A673 (cell line): Measurements from ENCODE around the gene XIAP.

Experiments
- CTCF ChIP-seq: fragments of 300-800, 200-600 bp; sonication (generic); conservative IDR thresholded peaks from 2 replicates; pipeline ENCODE4 v1.5.1; 2017; ENCODE audit warnings: low read depth, mild to moderate bottlenecking, antibody characterized with exemption, low read length, moderate library complexity, mixed read lengths
- EZH2 ChIP-seq: fragments of 200-600 bp; sonication (generic); IDR thresholded peaks from 2 replicates; pipeline ENCODE4 v1.6.1; 2017; ENCODE audit warnings: borderline replicate concordance, low read depth, mild to moderate bottlenecking, mixed read lengths, antibody characterized with exemption, low read length; ENCODE audit not compliant: poor library complexity, severe bottlenecking

DNA sequence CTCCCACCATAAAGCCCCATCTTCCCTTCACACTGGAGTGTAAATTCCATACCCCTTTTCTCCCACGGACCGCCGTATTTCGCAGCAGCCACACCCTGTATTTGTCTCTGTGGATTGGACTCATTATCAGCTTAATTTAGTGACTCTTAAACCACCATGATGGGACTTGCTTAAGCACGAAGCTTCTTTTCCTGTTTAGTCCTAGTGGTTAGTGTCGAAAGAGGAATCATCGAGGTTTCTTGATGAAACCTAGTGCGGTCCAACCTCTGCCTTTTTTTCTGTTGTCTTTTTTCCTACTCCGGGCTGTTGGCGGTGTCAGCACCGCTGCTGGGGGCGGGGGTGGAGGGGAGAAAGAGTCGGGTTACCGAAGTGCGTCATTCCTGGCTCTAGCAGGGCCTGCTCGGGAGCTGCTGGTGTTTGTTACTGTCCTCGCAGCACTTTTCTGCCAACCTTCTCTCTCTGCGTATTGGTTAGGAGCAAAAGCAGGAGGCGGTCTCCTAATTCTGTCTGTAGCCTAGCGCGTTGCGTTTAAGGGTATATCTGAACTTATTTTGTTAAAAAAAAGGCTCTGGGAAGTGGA is 103.0 kb downstream of the XIAP start:
- TF ChIP-seq CTCF (no peak), EZH2 (no peak)
